ENCODE data around the gene SWAP70. TPM values are rescaled to one million over a fixed set of nuclear protein-coding genes. Genes with fewer than 3 reads are reported as not detected.

SWAP70 gene
- total RNA-seq, 2 experiments from 2014 or later = 7.9 to 10.1 TPM

DNA sequence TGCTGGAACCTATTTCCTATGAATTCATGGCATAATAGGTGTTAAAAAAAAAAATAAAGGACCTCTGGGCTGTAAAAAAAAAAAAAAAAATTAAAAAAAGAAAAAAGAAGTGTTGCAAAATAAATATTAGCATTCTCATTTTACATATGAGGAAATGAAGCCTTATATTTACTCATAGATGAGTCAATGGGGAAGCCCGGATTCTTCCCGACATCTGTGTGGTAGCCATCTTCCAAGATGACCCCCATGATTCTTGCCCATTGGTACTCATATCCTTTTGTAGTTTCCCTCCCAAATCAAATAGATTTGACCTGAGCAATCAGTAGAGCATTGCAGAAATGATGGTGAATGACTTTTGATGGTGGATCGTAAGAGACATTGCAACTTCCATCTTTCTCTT is 3.0 kb upstream of the SWAP70 start:
- H3K4me1 Mint-ChIP-seq = peaks cover 19% of the 10 kb centered on the region
- no peak overlapping the region for H3K4me3 Mint-ChIP-seq
- CTCF ChIA-PET = no interaction called here
- H3K9me3 Mint-ChIP-seq (ENCODE audit: low read depth) = peaks cover 4% of the 10 kb centered on the region
- peaks cover 6% of the 10 kb centered on the region for H3K36me3 Mint-ChIP-seq
- DNase-seq (no peak), ATAC-seq (no peak)
- no peak overlapping the region for H3K27ac Mint-ChIP-seq
- H3K27me3 Mint-ChIP-seq = peaks cover 26% of the 10 kb centered on the region

DNA sequence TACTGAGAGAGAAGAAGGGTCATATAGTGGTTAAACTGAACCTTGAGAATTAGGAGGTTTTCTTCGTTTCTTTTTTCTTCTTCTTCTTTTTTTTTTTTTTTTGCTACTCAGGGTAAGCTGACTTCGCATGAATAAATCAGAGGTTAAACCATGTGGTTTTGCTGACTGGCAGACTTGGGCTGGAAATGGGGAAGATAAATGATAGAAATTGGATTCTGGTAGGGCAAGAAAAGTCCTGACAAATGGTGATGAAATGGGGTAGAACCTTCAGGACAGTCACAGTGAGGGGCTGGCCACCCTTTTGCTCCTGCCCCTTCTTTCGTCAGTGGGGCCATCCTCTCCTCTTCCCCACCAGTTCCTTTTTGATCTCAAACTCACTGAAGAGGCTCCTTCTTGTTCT is 1.6 kb upstream of the SWAP70 start:
- DNase-seq (no peak), ATAC-seq (no peak)
- Mint-ChIP-seq H3K9me3 (ENCODE audit: low read depth) (peaks cover 4% of the 10 kb centered on the region), H3K27ac (no peak overlapping the region), H3K27me3 (peaks cover 26% of the 10 kb centered on the region), H3K36me3 (peaks cover 10% of the 10 kb centered on the region), H3K4me1 (peaks cover 19% of the 10 kb centered on the region), H3K4me3 (peak overlapping the region; percentile 5)
- CTCF ChIA-PET = no interaction called here

DNA sequence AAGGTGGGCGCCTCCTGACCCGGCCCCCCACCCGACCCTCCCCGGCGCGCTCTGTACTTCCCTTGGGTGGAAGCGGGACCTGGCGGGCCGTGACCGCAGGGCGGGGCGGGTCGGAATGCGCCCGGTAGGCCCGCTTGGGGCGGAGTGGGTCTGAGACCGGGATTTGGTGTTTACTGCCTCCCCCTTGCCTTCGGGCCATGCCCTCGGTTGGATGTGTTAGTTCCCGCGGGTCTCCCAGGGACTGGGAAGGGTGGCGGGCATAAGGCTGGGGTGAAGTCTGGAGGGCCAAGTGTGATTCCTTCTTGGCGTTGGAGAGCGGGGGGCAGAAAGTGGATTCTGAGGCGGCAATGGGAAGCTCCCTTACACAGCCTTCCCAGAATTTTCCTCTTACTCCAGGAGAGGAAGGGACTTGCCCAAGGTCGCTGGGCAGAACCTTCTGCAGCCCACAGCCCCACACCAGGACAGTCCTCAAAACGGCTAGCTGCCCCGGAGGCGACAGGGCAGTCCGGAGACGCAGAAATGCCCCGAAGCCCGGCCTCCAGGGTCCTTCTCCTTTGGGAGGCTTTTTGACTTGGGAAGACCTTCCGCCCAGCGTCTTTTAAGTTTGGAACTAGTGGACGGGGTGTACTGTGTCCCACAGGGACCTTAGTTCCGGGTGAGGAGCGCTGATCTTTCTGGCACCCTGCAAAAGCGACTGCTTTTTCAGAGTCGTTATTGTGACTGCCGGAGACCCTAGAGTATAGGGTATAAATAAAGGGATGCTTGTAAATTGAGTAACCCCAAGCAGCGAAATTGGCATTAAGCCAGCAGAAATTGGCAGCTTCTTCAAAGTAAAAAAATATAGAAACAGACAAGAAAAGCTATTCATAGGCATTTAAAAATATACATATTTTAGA is 647 bp downstream of the SWAP70 start:
- ATAC-seq (peak; percentile 59), DNase-seq (peak; percentile 54)
- H3K27me3 Mint-ChIP-seq = peaks cover 26% of the 10 kb centered on the region
- CTCF ChIA-PET = interaction anchor here (1.0 to 1.8 kb wide), 3 partner anchors 9 to 94 kb away, joined by 3 to 6 read pairs (median 4); no protein-coding TSS in a partner anchor
- H3K4me1 Mint-ChIP-seq = peaks cover 19% of the 10 kb centered on the region
- H3K36me3 Mint-ChIP-seq = peaks cover 10% of the 10 kb centered on the region
- H3K4me3 Mint-ChIP-seq = peak overlapping the region; percentile 84
- no peak overlapping the region for H3K27ac Mint-ChIP-seq
- peaks cover 6% of the 10 kb centered on the region for H3K9me3 Mint-ChIP-seq (ENCODE audit: low read depth)

DNA sequence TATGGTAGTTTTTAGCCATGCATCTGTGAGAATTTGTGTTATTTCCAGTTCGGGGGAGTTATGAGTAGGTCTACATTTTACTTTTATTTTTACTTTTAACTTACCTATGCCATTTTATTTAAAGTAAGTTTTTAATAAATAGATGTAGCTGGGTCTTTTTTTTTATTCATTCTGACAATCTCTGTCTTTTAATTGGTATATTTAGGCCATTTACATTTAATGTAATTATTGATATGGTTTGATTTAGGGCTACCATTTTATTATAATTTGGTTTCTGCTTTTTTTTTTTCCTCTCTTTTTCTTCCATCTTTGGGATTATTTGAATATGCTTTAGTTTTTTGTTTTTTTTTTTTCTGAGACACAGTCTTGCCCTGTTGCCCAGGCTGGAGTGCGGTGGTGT is 1.9 kb downstream of the SWAP70 start:
- H3K4me1 Mint-ChIP-seq = peaks cover 19% of the 10 kb centered on the region
- ATAC-seq = no peak
- H3K36me3 Mint-ChIP-seq = peaks cover 10% of the 10 kb centered on the region
- H3K27ac Mint-ChIP-seq = no peak overlapping the region
- DNase-seq = no peak
- peaks cover 23% of the 10 kb centered on the region for H3K27me3 Mint-ChIP-seq
- peaks cover 6% of the 10 kb centered on the region for H3K9me3 Mint-ChIP-seq (ENCODE audit: low read depth)
- CTCF ChIA-PET = interaction anchor here (0.6 to 1.8 kb wide), 4 partner anchors 52 to 105 kb away, joined by 3 to 6 read pairs (median 4); no protein-coding TSS in a partner anchor
- H3K4me3 Mint-ChIP-seq = peak overlapping the region; percentile 84

DNA sequence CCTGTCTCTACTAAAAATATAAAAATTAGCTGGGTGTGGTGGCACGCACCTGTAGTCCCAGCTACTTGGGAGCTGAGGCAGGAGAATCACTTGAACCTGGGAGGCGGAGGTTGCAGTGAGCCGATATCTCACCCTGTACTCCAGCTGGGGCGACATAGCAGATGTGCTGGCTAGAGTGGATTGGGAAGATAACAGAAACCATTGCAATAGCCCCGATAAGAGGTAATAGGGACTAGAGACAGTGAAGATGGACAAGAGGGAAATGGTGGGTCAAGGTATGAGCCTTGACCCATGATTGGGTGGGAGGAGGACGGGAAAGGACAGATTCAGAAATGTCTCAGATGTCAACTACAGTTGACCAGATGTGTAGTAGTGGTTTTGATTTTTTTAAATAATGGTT is 6.1 kb downstream of the SWAP70 start:
- DNase-seq (no peak), ATAC-seq (no peak)
- Mint-ChIP-seq H3K4me1 (peaks cover 3% of the 10 kb centered on the region), H3K27ac (no peak overlapping the region), H3K27me3 (peaks cover 2% of the 10 kb centered on the region), H3K36me3 (peaks cover 8% of the 10 kb centered on the region), H3K4me3 (no peak overlapping the region), H3K9me3 (ENCODE audit: low read depth) (peaks cover 6% of the 10 kb centered on the region)
- CTCF ChIA-PET = interaction anchor here (1.3 to 1.6 kb wide), 2 partner anchors 56 to 633 kb away, joined by 3 to 7 read pairs; no protein-coding TSS in a partner anchor

DNA sequence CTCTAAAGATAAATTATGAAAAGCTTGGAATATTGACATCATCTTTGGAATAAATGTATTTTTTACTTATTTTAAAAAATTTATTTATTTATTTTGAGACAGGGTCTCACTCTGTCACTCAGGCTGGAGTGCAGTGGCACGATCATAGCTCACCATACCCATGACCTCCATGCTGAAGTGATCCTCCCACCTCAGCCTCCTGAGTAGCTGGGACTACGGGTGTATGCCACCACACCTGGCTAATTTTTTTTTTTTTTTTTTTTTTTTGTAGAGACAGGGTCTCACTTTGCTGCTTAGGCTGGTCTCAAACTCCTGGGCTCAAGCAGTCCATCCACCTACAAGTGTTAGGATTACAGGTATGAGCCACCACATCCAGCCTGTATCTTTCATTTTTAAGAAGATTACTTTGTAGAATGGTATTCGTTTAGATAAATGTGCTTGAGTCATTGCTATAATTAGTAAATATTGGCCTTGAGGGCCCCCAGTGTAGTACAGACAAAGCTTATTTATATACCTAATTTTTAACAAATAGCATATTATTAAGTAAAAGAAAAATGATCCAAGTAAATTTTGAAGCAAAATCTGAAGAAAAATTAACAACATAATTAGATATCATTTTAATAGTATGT is 8.5 kb downstream of the SWAP70 start:
- Mint-ChIP-seq H3K4me1 (no peaks in the 10 kb centered on the region), H3K9me3 (ENCODE audit: low read depth) (peaks cover 2% of the 10 kb centered on the region), H3K4me3 (no peak overlapping the region), H3K27ac (no peak overlapping the region), H3K27me3 (no peaks in the 10 kb centered on the region), H3K36me3 (no peaks in the 10 kb centered on the region)
- DNase-seq = no peak
- CTCF ChIA-PET = interaction anchor here (1.4 to 1.5 kb wide), 2 partner anchors 77 to 86 kb away, joined by 3 to 8 read pairs; no protein-coding TSS in a partner anchor
- ATAC-seq = no peak

DNA sequence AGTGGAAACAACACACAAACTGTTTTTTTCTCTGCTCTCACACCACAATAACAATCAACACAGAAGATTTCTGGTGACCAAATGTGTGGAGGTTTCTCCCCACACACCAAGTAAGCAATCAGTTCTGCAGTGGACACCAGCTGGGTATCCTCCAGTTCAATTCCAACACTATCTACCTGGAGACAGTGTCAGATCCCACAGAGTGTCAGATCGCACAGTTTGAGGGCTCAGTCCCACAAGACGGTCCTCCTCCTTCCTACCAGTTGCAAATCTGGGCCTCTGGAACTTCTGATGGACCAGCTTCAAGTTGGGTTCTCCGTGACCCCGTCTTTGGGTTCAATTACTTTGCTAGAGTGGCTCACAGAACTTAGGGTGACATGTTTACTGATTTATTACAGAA is 9.0 kb downstream of the SWAP70 start:
- DNase-seq = no peak
- H3K9me3 Mint-ChIP-seq (ENCODE audit: low read depth) = peaks cover 2% of the 10 kb centered on the region
- no peaks in the 10 kb centered on the region for H3K36me3 Mint-ChIP-seq
- no peak overlapping the region for H3K4me3 Mint-ChIP-seq
- H3K27me3 Mint-ChIP-seq = no peaks in the 10 kb centered on the region
- CTCF ChIA-PET = interaction anchor here (0.9 to 1.5 kb wide), 4 partner anchors 8 to 86 kb away, joined by 3 to 8 read pairs (median 3); no protein-coding TSS in a partner anchor
- H3K27ac Mint-ChIP-seq = no peak overlapping the region
- H3K4me1 Mint-ChIP-seq = no peaks in the 10 kb centered on the region
- ATAC-seq = no peak

DNA sequence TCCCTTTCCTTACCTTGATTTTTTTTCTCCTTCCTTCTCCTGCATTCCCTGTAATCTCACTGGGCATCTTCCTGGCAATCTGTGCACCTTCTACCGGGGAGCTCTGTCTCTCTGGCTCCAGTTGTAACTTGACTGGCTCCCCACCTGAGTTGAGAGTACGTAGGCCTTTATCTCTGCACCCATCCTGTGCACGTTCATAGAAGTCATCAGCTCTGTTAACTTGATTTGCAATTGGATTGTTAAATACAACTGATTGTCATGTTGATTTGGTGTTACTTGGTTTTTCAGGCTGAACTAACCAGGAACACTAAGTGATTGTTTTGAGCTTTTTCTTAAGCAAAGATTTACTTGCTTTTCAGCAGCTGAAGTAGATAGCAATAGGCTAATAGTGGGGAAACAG is 11.8 kb downstream of the SWAP70 start:
- ATAC-seq = no peak
- Mint-ChIP-seq H3K36me3 (peaks cover 2% of the 10 kb centered on the region), H3K9me3 (ENCODE audit: low read depth) (no peaks in the 10 kb centered on the region), H3K27ac (no peak overlapping the region), H3K27me3 (no peaks in the 10 kb centered on the region), H3K4me3 (no peak overlapping the region), H3K4me1 (no peaks in the 10 kb centered on the region)
- DNase-seq = no peak
- CTCF ChIA-PET = interaction anchor here (1.6 kb wide), 1 partner anchor 11 kb away, joined by 4 read pairs; no protein-coding TSS in a partner anchor

DNA sequence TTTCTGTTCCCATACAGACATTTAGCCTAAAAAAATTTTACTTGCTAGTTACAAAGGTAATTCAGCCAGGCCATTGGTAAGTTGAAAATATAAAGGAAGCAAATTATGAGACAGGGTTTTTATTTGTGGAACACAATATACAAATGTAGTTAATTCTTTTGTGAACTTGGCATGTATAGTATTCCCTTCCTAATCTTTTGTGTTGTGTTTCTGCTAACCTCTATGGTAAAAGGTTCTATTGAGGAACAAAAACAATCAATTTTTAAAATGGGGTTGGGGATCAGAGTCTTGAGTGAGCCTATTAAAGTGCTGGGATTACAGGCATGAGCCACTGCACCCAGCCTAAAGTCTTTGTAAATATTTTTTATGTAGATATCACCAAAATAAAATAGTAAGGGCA is 14.1 kb downstream of the SWAP70 start:
- Mint-ChIP-seq H3K4me1 (no peaks in the 10 kb centered on the region), H3K36me3 (peaks cover 2% of the 10 kb centered on the region), H3K4me3 (no peak overlapping the region), H3K27ac (no peak overlapping the region), H3K9me3 (ENCODE audit: low read depth) (no peaks in the 10 kb centered on the region), H3K27me3 (no peaks in the 10 kb centered on the region)
- no peak for ATAC-seq
- DNase-seq = no peak
- CTCF ChIA-PET = interaction anchor here (0.7 to 1.1 kb wide), 2 partner anchors 65 to 910 kb away, joined by 3 read pairs; no protein-coding TSS in a partner anchor

DNA sequence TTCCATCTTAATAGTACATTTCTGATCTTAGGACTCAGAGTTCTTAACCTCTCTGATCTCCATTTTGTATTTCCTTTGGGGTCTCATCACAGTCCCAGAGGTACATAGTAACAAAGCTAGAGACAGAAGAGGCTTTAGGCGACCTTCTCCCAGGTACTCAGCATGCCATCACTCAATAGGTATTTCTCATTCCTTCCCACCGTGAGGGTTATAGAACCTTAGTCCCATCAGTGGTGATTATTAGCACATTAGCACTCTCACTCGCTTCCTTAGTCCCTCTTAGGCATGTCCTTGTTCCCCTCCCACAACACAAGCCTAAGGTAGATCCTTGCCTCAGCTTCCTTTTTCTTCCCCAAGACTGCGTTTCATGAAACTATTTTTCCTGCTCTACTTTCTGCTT is 14.7 kb downstream of the SWAP70 start:
- Mint-ChIP-seq H3K9me3 (ENCODE audit: low read depth) (no peaks in the 10 kb centered on the region), H3K4me3 (no peak overlapping the region), H3K27ac (no peak overlapping the region), H3K36me3 (peaks cover 2% of the 10 kb centered on the region), H3K4me1 (no peaks in the 10 kb centered on the region), H3K27me3 (no peaks in the 10 kb centered on the region)
- DNase-seq = no peak
- no peak for ATAC-seq
- CTCF ChIA-PET = interaction anchor here (0.7 kb wide), 1 partner anchor 910 kb away, joined by 3 read pairs; no protein-coding TSS in a partner anchor

DNA sequence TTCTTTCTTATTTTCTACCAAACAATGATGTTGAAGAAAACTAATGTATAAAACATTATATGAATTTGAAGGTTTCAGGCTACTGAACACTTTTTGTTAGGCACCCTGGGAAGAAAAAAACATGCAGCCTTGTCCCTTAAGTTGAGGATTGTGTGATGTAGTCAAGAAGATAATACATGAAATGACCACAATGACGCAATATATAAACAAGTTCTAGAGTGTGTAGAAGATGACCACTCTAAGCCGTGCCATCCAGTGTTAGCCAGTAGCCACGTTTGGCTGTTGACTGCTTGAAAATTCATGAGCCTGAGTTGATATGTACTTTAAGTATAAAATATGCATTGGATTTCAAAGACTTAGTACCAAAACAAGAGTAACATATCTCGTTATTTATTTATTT is 16.2 kb downstream of the SWAP70 start:
- Mint-ChIP-seq H3K4me3 (no peak overlapping the region), H3K27me3 (no peaks in the 10 kb centered on the region), H3K4me1 (no peaks in the 10 kb centered on the region), H3K9me3 (ENCODE audit: low read depth) (no peaks in the 10 kb centered on the region), H3K36me3 (peaks cover 2% of the 10 kb centered on the region), H3K27ac (no peak overlapping the region)
- DNase-seq (no peak), ATAC-seq (no peak)
- CTCF ChIA-PET = interaction anchor here (1.5 kb wide), 1 partner anchor 8 kb away, joined by 3 read pairs; no protein-coding TSS in a partner anchor

DNA sequence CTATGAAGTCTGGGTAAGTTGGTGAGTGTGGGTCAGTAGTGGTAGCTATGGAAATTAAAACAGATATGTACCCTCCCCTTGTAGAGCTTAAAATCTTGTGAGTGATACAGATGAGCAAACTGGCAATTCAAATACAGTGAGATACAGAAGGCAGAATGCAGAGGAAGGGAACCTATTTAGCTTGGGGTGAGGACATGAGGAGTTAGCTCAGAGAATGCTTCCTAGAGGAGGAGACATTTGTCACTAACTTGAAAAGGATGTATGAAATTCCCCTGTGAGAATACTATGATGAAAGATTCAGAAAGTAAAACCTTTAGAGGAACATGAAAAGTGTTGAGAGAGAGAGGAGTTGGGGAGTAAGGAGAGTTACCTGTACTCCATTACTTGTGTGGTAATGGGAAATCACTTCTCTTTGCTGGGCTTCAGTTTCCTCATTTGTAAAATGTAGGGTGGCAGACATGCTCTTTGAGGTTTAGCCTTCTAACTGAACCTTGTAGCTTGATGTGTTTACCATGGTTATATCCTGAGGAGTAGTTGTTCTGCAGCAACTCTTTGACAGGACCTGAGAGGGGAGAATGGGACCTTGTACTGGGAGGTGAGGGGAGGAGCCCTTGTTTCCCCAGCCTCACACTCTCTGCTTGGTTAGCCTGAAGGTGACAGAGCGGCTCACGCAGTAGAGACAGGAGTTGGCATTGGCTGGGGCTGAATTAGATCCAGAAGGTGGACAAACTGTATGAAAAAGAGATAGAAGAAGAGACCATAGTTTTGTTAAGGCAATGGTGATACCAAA is 17.9 kb downstream of the SWAP70 start:
- CTCF ChIA-PET = interaction anchor here (1.1 kb wide), 1 partner anchor 8 kb away, joined by 3 read pairs; no protein-coding TSS in a partner anchor
- H3K27ac Mint-ChIP-seq = no peak overlapping the region
- H3K27me3 Mint-ChIP-seq = no peaks in the 10 kb centered on the region
- peaks cover 2% of the 10 kb centered on the region for H3K36me3 Mint-ChIP-seq
- no peak overlapping the region for H3K4me3 Mint-ChIP-seq
- ATAC-seq = no peak
- no peak for DNase-seq
- H3K9me3 Mint-ChIP-seq (ENCODE audit: low read depth) = no peaks in the 10 kb centered on the region
- no peaks in the 10 kb centered on the region for H3K4me1 Mint-ChIP-seq
